Left ventricle myocardium superior (tissue), 1 donor: ENCODE results near the gene CNTN1. TPM values are rescaled to one million over a fixed set of nuclear protein-coding genes. Genes with fewer than 3 reads are reported as not detected.

Experiments
- ATAC-seq: fragments of 200-7000 bp; cut with Tn5 transposase; one replicate; pipeline ENCODE4 v1.9.1; 2020; ENCODE audit warnings: mild to moderate bottlenecking, moderate library complexity
- DNase-seq: peaks from one replicate; pipeline ENCODE4 v3.0.0-alpha.2; 2020
- intact Hi-C: fragments of 100-400 bp; cut with micrococcal nuclease; formaldehyde crosslinking; loops from one replicate; pipeline ENCODE4 v1.11.0; 2022
- total RNA-seq: library from RNA; stranded (reverse); fragmentation: NEBNext Ultra II Directional; extraction: Animal tissue kit (Norgen Biotek cat#: 25700); gene quantifications from one replicate; pipeline ENCODE4 v1.2.1, GENCODE V29; 2021
- donor health status: DM: no; HTN: yes; CAD: no; lungs with severe emphysema.

CNTN1 gene
- total RNA-seq, 1 donor from 2014 or later = 0.57 TPM

- DNase-seq (no peak), ATAC-seq (no peak)
- intact Hi-C loops = no loop called here
Measured at GRCh38 chr12:40752011-40752410, 59.8 kb downstream of the CNTN1 start.

DNA sequence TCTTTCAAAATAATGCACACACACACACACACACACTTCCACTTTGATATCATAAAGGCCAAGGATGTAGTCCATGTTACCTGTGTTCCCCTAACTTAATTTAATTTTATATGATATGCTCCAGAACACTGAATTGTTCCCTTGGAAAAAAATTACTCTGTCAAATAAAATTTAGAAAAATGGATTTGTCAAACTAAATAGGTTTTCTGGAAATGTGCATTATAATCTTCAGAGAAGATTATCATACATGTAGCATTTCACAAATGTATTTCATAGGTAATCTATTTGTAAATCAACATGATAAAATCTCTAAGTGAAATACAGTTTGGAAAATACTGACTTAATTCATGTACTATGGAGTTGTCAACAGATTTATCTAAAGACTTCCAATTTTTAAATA is 68.6 kb downstream of the CNTN1 start:
- no peak for ATAC-seq
- DNase-seq = no peak
- intact Hi-C loops = no loop called here

DNA sequence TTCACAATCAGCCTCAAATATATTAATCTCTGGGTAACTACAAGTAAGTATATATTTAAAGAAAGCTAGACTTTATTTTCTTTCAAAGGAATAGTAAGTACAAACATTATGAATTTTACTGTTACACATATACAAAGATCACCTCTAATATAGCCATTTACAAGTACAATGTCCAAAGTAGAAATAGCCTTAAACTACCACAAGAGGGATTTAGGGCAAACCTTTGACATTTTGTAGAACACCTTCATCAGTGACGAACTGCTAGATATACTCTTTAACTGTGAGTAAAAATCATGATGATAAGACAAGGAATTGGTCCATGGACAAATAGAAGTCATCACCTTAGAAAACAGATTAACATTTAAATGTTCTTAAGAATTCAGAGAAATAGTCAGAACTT is 69.8 kb downstream of the CNTN1 start:
- no peak for DNase-seq
- no peak for ATAC-seq
- intact Hi-C loops = no loop called here

GRCh38 chr12:40768125-40768864 is 76.1 kb downstream of the CNTN1 start:
- DNase-seq (no peak), ATAC-seq (no peak)
- intact Hi-C loops = no loop called here

- intact Hi-C loops = no loop called here
- no peak for ATAC-seq
Measured at GRCh38 chr12:40769846-40770245, 77.6 kb downstream of the CNTN1 start.

GRCh38 chr12:40770781-40771180 is 78.5 kb downstream of the CNTN1 start:
- DNase-seq = no peak
- intact Hi-C loops = no loop called here
- no peak for ATAC-seq

More at GRCh38 chr12:40769846-40770245, 77.6 kb downstream of the CNTN1 start:
- no peak for DNase-seq

DNA sequence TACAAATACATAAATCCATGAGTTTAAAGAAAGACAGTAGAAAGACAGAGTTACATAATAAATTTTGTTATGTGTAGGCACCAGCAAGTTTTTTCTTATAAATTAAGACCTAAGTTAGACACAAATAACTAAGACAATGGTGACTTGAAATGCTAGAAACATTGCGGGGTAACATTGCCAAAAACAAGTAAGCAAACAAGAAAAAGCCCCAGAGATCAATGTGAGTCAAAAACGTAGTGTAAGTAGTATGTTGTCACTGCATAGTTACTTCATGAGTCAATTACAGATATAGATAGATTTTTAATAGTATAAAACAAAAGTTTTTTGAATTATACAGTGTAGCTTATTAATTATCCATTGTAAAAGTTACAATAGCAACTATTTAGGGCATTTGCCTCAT is 83.4 kb downstream of the CNTN1 start:
- ATAC-seq (no peak), DNase-seq (no peak)
- intact Hi-C loops = no loop called here

DNA sequence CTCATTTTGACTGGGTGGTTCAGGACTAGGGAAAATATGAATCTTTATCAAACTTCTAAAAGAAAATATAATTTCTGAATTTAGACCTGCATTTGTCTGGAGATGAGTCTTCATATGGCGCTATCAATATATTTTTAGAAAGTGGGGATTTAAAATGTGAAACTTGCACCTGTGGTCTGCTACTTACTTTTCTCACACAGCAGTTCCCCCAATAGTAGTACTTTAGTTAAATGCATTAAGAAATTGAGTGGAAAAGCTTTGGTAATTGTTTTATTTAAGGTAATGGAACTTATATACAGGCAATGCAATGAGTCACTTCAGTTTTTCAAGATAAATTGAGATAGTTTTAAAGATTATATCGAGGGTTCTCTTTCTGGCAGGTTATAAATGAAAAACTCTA is 91.9 kb downstream of the CNTN1 start:
- ATAC-seq (no peak), DNase-seq (no peak)
- intact Hi-C loops = no loop called here

GRCh38 chr12:40788276-40788675 is 96.0 kb downstream of the CNTN1 start:
- intact Hi-C loops = no loop called here
- no peak for DNase-seq

DNA sequence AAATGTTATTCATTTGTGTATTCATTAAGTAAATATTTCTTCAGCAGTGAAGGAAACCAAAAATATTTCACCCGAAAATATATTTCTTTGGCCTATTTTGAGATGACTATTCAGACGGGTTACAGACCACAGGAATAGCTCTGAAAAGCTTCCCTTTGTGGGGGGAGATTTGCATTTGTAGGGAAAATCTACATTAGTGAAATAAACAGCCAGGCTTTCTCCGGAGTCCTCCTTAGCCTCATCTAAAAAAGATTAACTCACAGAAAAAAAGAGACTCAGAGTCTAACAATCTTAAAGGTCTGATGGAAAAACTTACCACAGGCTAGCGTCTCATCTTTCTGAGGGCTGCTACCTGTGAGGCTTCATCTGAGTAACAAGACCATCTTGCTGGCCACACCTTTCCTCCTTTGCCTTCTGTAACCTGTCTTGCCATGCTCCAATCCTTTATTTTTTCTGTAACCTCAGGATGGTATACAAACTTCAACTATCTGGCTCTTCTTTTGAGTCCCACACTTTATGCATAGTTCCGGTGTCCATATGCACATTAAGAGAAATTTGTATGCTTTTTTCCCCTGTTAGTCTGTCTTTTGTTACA is 100.7 kb downstream of the CNTN1 start:
- DNase-seq = no peak
- intact Hi-C loops = no loop called here
- no peak for ATAC-seq

More at GRCh38 chr12:40788276-40788675, 96.0 kb downstream of the CNTN1 start:
- ATAC-seq = no peak

- intact Hi-C loops = no loop called here
- no peak for ATAC-seq
- no peak for DNase-seq
Measured at GRCh38 chr12:40793471-40793870, 101.2 kb downstream of the CNTN1 start.

DNA sequence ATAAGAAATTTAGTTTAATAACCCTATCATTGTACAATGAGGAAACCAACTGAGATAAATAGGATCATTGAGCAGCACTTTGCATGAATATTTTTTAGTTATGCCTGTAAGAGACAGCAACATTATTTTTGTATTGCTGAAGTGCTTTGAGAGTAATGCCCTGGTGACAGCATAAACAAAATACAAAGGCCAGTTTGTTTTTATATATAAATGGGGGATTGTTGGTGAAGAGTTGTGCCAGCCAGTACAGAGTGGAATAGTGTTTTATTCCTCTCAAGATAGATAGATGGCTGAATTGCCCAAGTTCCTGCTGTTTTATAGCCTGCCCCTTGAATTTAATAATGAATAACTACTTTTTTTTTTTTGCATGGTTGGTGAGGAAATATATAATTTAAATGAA is 101.8 kb downstream of the CNTN1 start:
- no peak for DNase-seq
- ATAC-seq = no peak
- intact Hi-C loops = no loop called here

DNA sequence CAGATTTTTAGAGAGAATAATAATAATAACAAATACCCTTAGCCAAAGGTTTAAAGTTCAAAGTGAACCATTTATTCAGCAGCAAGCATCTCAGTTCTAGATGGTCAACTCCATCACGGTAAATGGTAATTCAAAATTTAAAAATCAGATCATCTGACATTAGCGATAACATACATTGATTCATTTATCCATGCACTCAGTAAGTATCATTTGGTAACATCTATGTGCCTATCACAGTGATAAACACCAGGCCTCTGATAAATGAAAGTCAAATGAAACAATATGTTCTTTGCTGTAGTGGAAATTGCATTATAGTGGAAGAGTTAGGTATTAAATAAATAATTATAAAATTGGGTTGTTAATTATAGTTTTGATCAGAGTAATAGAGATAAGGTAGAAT is 108.8 kb downstream of the CNTN1 start:
- no peak for DNase-seq
- intact Hi-C loops = no loop called here
- no peak for ATAC-seq

DNA sequence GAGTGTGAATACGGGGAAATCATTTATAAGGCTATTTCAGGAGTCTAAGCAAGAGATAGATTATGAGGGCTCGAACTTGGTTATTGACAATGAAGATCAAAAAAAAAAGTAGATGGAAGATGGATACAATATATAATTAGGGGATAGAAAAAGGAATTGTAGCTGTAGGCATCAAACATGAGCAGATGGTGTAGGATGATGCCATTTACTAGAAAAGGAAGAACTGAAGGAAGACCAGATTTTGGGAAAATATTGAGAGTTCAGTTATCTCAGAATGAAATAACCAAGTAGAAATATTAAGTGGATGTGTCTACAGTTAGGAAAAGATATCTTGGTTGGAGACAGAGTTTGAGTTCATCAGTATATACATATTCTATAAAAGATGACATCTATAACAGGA is 109.6 kb downstream of the CNTN1 start:
- no peak for DNase-seq
- intact Hi-C loops = no loop called here
- no peak for ATAC-seq

- ATAC-seq (no peak), DNase-seq (no peak)
- intact Hi-C loops = no loop called here
Measured at GRCh38 chr12:40802656-40803055, 110.4 kb downstream of the CNTN1 start.

DNA sequence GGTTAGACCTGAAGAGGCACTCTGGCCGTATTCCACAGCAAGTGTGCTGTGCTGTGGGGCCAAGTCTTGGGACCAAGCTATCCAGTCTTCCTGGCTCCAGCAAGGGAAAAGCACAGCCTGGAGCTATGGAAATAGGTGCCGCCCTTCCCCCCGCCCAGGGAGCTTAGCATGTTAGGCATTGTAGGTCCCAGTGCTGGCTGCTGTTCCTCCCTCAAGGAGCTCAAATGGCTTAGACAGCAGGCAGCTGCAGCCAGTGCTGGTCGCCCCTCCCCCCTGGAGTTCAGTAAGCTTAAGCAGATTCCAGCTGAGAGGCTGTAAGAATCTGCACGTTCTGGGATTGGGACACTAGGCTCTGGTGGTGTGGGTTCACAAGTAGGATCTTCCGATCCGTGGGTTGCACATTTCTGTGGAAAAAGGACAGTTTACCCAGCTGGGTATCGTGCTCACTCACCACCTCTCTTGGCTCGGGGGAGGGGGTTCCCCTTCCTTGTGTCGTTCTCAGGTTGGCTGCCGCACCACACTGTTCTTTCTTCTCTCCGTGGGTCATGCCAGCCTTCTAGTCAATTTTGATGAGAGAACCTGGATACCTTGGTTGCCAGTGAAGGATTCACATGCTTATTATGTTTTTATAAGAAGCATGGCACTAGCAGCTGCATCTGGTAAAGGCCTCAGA is 127.3 kb downstream of the CNTN1 start:
- intact Hi-C loops = no loop called here
- ATAC-seq (no peak), DNase-seq (no peak)

GRCh38 chr12:40820794-40821484 is 128.7 kb downstream of the CNTN1 start:
- no peak for ATAC-seq
- intact Hi-C loops = no loop called here
- no peak for DNase-seq

DNA sequence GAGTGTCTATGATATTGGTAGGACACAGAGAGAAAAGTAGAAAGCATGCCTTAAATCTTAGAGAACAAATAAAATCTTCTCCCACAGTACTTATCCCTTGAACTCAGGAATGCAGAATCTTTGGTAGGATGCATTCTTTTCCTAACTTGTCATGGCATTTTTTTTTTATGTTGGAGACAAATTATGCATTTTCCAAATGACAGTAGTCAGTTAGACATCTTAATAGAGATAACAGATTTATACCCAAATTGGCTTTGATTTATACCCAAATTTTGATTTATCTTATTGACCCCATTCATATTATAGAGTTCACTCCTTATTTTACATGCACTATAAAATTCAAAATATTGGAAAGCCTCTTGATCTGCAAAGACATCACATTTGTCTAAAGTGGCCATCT is 132.9 kb downstream of the CNTN1 start:
- intact Hi-C loops = no loop called here
- DNase-seq = no peak
- ATAC-seq = no peak

GRCh38 chr12:40827683-40828592 is 135.7 kb downstream of the CNTN1 start:
- no peak for ATAC-seq
- intact Hi-C loops = no loop called here
- DNase-seq = no peak
